ENCODE measurements around the gene AEBP1.

The AEBP1 gene

DNA sequence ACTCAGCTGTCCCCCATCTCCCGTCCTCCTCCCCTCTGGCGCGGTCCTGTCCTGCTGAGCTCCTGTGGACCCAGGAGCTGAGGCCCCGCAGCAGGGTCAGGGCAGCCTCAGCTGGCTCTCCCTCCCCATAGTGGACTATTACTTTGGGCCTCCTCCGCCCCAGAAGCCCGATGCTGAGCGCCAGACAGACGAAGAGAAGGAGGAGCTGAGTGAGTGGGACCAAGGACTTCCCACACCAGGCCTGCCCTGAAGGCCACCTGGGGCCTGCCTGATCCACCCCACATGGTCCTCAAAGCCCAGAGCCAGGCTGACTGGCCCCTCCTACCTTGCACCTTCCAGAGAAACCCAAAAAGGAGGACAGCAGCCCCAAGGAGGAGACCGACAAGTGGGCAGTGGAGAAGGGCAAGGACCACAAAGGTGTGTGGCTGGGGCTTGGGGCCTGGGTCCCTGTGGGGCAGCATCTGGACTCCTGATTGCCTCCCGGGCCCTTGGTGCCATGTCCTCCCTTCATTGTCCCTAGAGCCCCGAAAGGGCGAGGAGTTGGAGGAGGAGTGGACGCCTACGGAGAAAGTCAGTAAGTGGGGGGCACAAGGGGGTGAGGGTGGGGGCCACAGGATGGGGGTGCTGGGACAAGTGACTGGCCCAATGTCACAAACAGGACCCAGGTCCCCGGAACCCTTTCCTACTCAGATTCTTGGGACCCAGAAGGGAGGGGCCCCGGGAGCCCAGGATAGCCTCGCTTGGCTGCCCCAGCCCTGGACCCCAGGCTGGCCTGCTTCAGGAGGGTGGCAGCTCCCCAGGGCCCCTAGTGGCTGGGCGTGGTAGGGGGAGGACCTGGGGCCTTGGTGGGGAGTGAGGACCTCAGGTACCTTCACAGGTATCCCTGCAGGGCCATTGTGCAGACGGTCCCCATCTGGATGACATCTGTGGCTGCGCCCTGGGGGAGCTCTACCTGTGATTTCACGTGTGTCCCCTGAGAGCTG is 4.9 kb downstream of the AEBP1 start:
- Histone ChIP-seq H3K79me1 (ENCODE audit: low read length) (no peaks in the 10 kb centered on the region), H3K79me2 (ENCODE audit: control insufficient read depth, insufficient read depth, low read length) (no peaks in the 10 kb centered on the region), H2AK5ac (ENCODE audit: low read length) (no peak overlapping the region), H3K9ac (ENCODE audit: low read length) (no peak overlapping the region), H3K23ac (ENCODE audit: low read length) (no peak overlapping the region), H2BK120ac (ENCODE audit: low read depth, low read length) (no peak overlapping the region), H4K8ac (ENCODE audit: low read depth, low read length) (no peak overlapping the region), H3K27me3 (ENCODE audit: insufficient read depth, low read length, poor library complexity) (no peaks in the 10 kb centered on the region), H3K18ac (ENCODE audit: low read length) (no peak overlapping the region), H4K5ac (ENCODE audit: low read length) (no peak overlapping the region), H3K4me1 (ENCODE audit: control insufficient read depth, low read depth, low read length) (no peaks in the 10 kb centered on the region), H3K27ac (ENCODE audit: low read depth, low read length) (no peak overlapping the region), H3K4me3 (ENCODE audit: low read length) (no peak overlapping the region), H2BK15ac (replicated peaks; ENCODE audit: low read depth) (no peak overlapping the region), H3K36me3 (ENCODE audit: control insufficient read depth, insufficient read depth, low read length) (peaks cover under 1% of the 10 kb centered on the region), H3K56ac (ENCODE audit: low read length) (no peak overlapping the region), H3K4me2 (ENCODE audit: low read length) (no peak overlapping the region), H2BK5ac (ENCODE audit: low read length) (no peak overlapping the region), H3K4ac (ENCODE audit: low read depth, low read length) (no peak overlapping the region)
- no CpG with 5 or more reads among the region's 21 CpGs for WGBS (ENCODE audit: extremely low coverage, insufficient coverage, low lambda C conversion rate)
- DNase-seq = no peak

DNA sequence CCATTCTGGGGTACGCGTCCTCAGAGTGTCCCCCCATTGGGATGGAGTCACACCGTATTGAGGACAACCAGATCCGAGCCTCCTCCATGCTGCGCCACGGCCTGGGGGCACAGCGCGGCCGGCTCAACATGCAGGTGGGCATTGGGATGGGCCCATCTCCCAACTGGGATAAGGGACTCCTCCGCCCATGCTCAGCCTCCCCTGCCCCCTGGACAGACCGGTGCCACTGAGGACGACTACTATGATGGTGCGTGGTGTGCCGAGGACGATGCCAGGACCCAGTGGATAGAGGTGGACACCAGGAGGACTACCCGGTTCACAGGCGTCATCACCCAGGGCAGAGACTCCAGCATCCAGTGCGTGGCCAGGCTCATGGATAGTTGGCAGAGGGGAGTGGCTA is 5.8 kb downstream of the AEBP1 start:
- peaks cover 4% of the 10 kb centered on the region for H3K36me3 ChIP-seq (ENCODE audit: control insufficient read depth, insufficient read depth, low read length)
- H4K5ac ChIP-seq (ENCODE audit: low read length) = no peak overlapping the region
- no CpG with 5 or more reads among the region's 18 CpGs for WGBS (ENCODE audit: extremely low coverage, insufficient coverage, low lambda C conversion rate)
- H3K27me3 ChIP-seq (ENCODE audit: insufficient read depth, low read length, poor library complexity) = no peaks in the 10 kb centered on the region
- no peaks in the 10 kb centered on the region for H3K4me1 ChIP-seq (ENCODE audit: control insufficient read depth, low read depth, low read length)
- H3K79me2 ChIP-seq (ENCODE audit: control insufficient read depth, insufficient read depth, low read length) = no peaks in the 10 kb centered on the region
- no peak for DNase-seq
- no peaks in the 10 kb centered on the region for H3K79me1 ChIP-seq (ENCODE audit: low read length)
- H3K27ac ChIP-seq (ENCODE audit: low read depth, low read length) = no peak overlapping the region
- H2BK120ac ChIP-seq (ENCODE audit: low read depth, low read length) = no peak overlapping the region
- no peak overlapping the region for H3K9ac ChIP-seq (ENCODE audit: low read length)
- no peak overlapping the region for H2BK15ac ChIP-seq (replicated peaks; ENCODE audit: low read depth)
- H2AK5ac ChIP-seq (ENCODE audit: low read length) = no peak overlapping the region
- no peak overlapping the region for H3K4me2 ChIP-seq (ENCODE audit: low read length)
- no peak overlapping the region for H2BK5ac ChIP-seq (ENCODE audit: low read length)
- no peak overlapping the region for H3K4me3 ChIP-seq (ENCODE audit: low read length)
- no peak overlapping the region for H3K56ac ChIP-seq (ENCODE audit: low read length)
- H3K4ac ChIP-seq (ENCODE audit: low read depth, low read length) = no peak overlapping the region
- H3K23ac ChIP-seq (ENCODE audit: low read length) = no peak overlapping the region
- no peak overlapping the region for H4K8ac ChIP-seq (ENCODE audit: low read depth, low read length)
- H3K18ac ChIP-seq (ENCODE audit: low read length) = no peak overlapping the region

DNA sequence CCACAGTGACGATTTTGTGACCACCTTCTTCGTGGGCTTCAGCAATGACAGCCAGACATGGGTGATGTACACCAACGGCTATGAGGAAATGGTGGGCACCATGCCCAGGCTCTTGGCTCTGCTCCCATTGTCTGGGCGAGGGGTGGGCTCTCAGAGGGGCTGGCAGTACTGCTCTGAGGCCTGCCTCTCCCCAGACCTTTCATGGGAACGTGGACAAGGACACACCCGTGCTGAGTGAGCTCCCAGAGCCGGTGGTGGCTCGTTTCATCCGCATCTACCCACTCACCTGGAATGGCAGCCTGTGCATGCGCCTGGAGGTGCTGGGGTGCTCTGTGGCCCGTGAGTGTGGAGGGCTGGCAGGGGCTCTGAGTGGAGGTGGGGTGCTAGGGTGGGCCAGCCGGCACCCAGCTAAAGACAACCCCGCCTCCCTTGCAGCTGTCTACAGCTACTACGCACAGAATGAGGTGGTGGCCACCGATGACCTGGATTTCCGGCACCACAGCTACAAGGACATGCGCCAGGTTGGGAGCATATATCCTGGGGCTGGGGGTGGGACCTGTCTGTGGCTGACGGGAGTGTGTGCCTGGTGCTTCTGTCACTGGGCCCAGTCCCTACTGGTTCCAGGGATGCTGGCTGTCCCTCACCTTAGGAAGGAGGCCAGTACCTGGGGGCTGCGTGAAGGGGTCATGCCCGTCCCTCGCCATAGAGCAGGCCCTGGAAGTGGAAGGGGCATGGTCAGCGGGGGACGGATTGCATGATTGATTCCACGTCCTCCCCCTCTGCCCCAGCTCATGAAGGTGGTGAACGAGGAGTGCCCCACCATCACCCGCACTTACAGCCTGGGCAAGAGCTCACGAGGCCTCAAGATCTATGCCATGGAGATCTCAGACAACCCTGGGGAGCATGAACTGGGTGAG is 6.8 kb downstream of the AEBP1 start:
- no peak overlapping the region for H3K56ac ChIP-seq (ENCODE audit: low read length)
- no peak overlapping the region for H3K9ac ChIP-seq (ENCODE audit: low read length)
- H2BK120ac ChIP-seq (ENCODE audit: low read depth, low read length) = no peak overlapping the region
- H2BK5ac ChIP-seq (ENCODE audit: low read length) = no peak overlapping the region
- WGBS (ENCODE audit: extremely low coverage, insufficient coverage, low lambda C conversion rate) = no CpG with 5 or more reads among the region's 27 CpGs
- H4K5ac ChIP-seq (ENCODE audit: low read length) = no peak overlapping the region
- no peak overlapping the region for H2BK15ac ChIP-seq (replicated peaks; ENCODE audit: low read depth)
- DNase-seq = no peak
- no peak overlapping the region for H3K4me3 ChIP-seq (ENCODE audit: low read length)
- H3K4me2 ChIP-seq (ENCODE audit: low read length) = no peak overlapping the region
- H3K18ac ChIP-seq (ENCODE audit: low read length) = no peak overlapping the region
- no peak overlapping the region for H3K27ac ChIP-seq (ENCODE audit: low read depth, low read length)
- H2AK5ac ChIP-seq (ENCODE audit: low read length) = no peak overlapping the region
- no peak overlapping the region for H3K23ac ChIP-seq (ENCODE audit: low read length)
- H4K8ac ChIP-seq (ENCODE audit: low read depth, low read length) = no peak overlapping the region
- no peaks in the 10 kb centered on the region for H3K79me1 ChIP-seq (ENCODE audit: low read length)
- H3K4me1 ChIP-seq (ENCODE audit: control insufficient read depth, low read depth, low read length) = no peaks in the 10 kb centered on the region
- H3K4ac ChIP-seq (ENCODE audit: low read depth, low read length) = no peak overlapping the region
- H3K36me3 ChIP-seq (ENCODE audit: control insufficient read depth, insufficient read depth, low read length) = peaks cover 4% of the 10 kb centered on the region
- H3K27me3 ChIP-seq (ENCODE audit: insufficient read depth, low read length, poor library complexity) = no peaks in the 10 kb centered on the region
- H3K79me2 ChIP-seq (ENCODE audit: control insufficient read depth, insufficient read depth, low read length) = no peaks in the 10 kb centered on the region

DNA sequence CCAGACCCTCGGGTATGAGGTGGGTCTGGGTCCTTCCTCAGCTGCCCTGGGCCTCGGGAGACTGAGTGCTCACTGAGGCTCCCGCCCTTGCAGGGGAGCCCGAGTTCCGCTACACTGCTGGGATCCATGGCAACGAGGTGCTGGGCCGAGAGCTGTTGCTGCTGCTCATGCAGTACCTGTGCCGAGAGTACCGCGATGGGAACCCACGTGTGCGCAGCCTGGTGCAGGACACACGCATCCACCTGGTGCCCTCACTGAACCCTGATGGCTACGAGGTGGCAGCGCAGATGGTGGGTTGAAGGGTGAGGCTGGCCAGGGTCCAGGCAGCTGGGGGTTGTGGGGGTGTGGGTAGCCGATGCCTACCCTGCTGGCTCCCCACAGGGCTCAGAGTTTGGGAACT is 7.6 kb downstream of the AEBP1 start:
- H3K4me2 ChIP-seq (ENCODE audit: low read length) = no peak overlapping the region
- H2BK5ac ChIP-seq (ENCODE audit: low read length) = no peak overlapping the region
- H2BK15ac ChIP-seq (replicated peaks; ENCODE audit: low read depth) = no peak overlapping the region
- no peak overlapping the region for H3K9ac ChIP-seq (ENCODE audit: low read length)
- no peak overlapping the region for H3K4me3 ChIP-seq (ENCODE audit: low read length)
- H4K5ac ChIP-seq (ENCODE audit: low read length) = no peak overlapping the region
- no peaks in the 10 kb centered on the region for H3K79me2 ChIP-seq (ENCODE audit: control insufficient read depth, insufficient read depth, low read length)
- no CpG with 5 or more reads among the region's 16 CpGs for WGBS (ENCODE audit: extremely low coverage, insufficient coverage, low lambda C conversion rate)
- no peaks in the 10 kb centered on the region for H3K79me1 ChIP-seq (ENCODE audit: low read length)
- no peak overlapping the region for H2BK120ac ChIP-seq (ENCODE audit: low read depth, low read length)
- no peak overlapping the region for H3K4ac ChIP-seq (ENCODE audit: low read depth, low read length)
- no peak for DNase-seq
- H3K27me3 ChIP-seq (ENCODE audit: insufficient read depth, low read length, poor library complexity) = no peaks in the 10 kb centered on the region
- H2AK5ac ChIP-seq (ENCODE audit: low read length) = no peak overlapping the region
- H3K27ac ChIP-seq (ENCODE audit: low read depth, low read length) = no peak overlapping the region
- no peak overlapping the region for H3K18ac ChIP-seq (ENCODE audit: low read length)
- H3K56ac ChIP-seq (ENCODE audit: low read length) = no peak overlapping the region
- H3K23ac ChIP-seq (ENCODE audit: low read length) = no peak overlapping the region
- no peak overlapping the region for H4K8ac ChIP-seq (ENCODE audit: low read depth, low read length)
- no peaks in the 10 kb centered on the region for H3K4me1 ChIP-seq (ENCODE audit: control insufficient read depth, low read depth, low read length)
- peaks cover 7% of the 10 kb centered on the region for H3K36me3 ChIP-seq (ENCODE audit: control insufficient read depth, insufficient read depth, low read length)

DNA sequence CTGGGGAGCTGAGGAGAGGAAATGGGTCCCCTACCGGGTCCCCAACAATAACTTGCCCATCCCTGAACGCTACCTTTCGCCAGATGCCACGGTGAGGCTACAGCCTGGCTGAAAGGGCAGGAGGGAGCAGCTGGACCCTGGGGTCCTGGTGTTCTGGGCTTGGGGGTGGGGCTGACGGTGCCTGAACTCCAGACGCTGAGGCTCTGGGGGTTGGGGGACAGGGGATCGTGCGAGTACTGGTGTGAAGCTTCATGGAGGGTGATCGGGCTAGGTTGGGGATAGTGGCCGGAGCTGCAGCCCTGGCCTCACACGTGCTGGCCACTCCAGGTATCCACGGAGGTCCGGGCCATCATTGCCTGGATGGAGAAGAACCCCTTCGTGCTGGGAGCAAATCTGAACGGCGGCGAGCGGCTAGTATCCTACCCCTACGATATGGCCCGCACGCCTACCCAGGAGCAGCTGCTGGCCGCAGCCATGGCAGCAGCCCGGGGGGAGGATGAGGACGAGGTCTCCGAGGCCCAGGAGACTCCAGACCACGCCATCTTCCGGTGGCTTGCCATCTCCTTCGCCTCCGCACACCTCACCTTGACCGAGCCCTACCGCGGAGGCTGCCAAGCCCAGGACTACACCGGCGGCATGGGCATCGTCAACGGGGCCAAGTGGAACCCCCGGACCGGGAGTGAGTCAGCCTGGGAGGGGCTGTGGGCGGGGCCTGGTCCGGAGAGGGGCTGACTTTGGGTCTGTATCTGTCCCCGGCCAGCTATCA is 8.3 kb downstream of the AEBP1 start:
- Histone ChIP-seq H3K4me2 (ENCODE audit: low read length) (no peak overlapping the region), H3K4me1 (ENCODE audit: control insufficient read depth, low read depth, low read length) (no peaks in the 10 kb centered on the region), H2BK15ac (replicated peaks; ENCODE audit: low read depth) (no peak overlapping the region), H2BK120ac (ENCODE audit: low read depth, low read length) (no peak overlapping the region), H3K23ac (ENCODE audit: low read length) (no peak overlapping the region), H3K27me3 (ENCODE audit: insufficient read depth, low read length, poor library complexity) (no peaks in the 10 kb centered on the region), H3K36me3 (ENCODE audit: control insufficient read depth, insufficient read depth, low read length) (peaks cover 7% of the 10 kb centered on the region), H4K8ac (ENCODE audit: low read depth, low read length) (no peak overlapping the region), H3K79me1 (ENCODE audit: low read length) (no peaks in the 10 kb centered on the region), H4K5ac (ENCODE audit: low read length) (no peak overlapping the region), H3K9ac (ENCODE audit: low read length) (no peak overlapping the region), H3K79me2 (ENCODE audit: control insufficient read depth, insufficient read depth, low read length) (no peaks in the 10 kb centered on the region), H3K56ac (ENCODE audit: low read length) (no peak overlapping the region), H3K18ac (ENCODE audit: low read length) (no peak overlapping the region), H3K27ac (ENCODE audit: low read depth, low read length) (no peak overlapping the region), H2AK5ac (ENCODE audit: low read length) (no peak overlapping the region), H3K4me3 (ENCODE audit: low read length) (no peak overlapping the region), H3K4ac (ENCODE audit: low read depth, low read length) (no peak overlapping the region), H2BK5ac (ENCODE audit: low read length) (no peak overlapping the region)
- no CpG with 5 or more reads among the region's 41 CpGs for WGBS (ENCODE audit: extremely low coverage, insufficient coverage, low lambda C conversion rate)
- DNase-seq = no peak

Data from mesendoderm (in vitro differentiated cells).